Right renal pelvis (tissue), 4 donors: ENCODE measurements around the gene PNKD. TPM values are rescaled to one million over a fixed set of nuclear protein-coding genes. Genes with fewer than 3 reads are reported as not detected.
A peak's percentile ranks its signal among the peaks of the same experiment; 100 is the strongest.

ENCODE experiments used
- DNase-seq, 4 donors: peaks; one replicate each; pipeline ENCODE4 v3.0.0-alpha.2; 2013; ENCODE audit warnings: low read depth in 4 of 4, low spot score in 3 of 4, missing footprints in 1 of 4
- polyA plus RNA-seq, 4 donors: library from polyadenylated mRNA; unstranded; fragments of 120-200 nt; gene quantifications; one replicate each; pipeline ENCODE4 v1.2.1, GENCODE V29; 2013; ENCODE audit not compliant: insufficient read length in 4 of 4

PNKD gene
- polyA plus RNA-seq, 4 donors: 103 to 132 (median 111) TPM

- DNase-seq: peak; percentile 79 to 83 (median 80)
Observed at GRCh38 chr2:218367415-218368149, 97.3 kb downstream of the PNKD start.

DNA sequence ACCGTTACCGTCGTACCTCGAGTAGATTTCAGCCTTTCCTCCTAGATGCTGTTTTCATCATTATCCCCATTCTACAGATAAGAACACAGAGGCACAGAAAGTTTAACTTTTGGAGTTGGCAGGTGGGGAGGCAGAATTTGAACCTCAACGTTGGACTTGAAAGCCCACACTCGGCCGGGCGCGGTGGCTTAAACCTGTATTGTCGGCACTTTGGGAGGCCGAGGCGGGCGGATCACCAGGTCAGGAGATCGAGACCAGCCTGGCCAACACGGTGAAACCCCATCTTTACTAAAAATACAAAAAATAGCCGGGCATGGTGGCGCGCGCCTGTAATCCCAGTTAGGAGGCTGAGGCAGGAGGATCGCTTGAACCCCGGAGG is 97.8 kb downstream of the PNKD start:
- DNase-seq: no peak

GRCh38 chr2:218368621-218369153 is 98.4 kb downstream of the PNKD start:
- DNase-seq: no peak

DNA sequence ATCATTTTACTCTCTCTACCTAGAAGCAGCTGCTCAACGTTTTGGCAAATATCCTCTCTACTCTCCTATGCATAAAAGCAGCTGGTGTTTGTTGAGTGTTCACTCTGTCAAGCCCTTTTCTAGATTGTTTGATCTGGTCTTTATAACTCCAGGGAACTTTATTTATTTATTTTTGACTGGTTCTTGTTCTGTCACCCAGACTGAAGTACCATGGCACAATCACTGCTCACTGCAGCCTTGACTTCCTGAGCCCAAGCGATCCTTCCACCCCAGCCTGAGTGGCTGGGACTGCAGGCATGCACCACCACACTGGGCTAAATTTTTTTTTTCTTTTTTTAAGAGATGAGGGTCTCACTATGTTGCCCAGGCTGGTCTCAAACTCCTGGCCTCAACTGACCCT is 99.0 kb downstream of the PNKD start:
- no peak for DNase-seq

DNA sequence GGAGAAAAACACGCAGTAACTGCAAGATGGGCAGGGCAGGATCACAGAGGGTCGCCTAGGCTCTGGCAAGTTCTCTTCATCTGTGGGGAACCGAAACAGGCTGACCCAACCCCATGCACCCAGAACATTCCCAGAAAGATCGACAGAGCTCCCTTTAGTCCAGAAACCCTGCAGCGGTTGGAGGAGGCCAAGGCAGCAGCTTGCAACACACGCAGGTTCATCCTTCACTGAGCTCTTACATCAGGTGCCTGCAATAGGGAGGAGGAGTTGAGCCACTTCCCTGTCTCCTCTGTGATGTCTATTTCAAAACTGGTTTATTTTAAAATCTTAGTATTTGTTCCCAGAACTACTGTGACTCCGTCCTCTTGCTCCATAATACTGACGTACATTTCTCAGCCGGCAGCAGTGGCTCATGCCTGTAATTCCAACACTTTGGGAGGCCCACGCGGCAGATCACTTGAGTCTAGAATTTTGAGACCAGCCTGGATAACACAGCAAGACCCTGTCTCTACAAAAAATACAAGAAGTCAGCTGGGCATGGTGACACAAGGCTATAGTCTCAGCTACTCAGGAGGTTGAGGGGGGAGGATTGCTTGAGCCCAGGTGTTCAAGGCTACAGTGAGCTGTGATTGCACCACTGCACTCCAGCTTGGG is 100.2 kb downstream of the PNKD start:
- no peak for DNase-seq

GRCh38 chr2:218371983-218372350 is 101.6 kb downstream of the PNKD start:
- DNase-seq: no peak

- DNase-seq: no peak
Observed at GRCh38 chr2:218374795-218375194, 104.5 kb downstream of the PNKD start.

DNA sequence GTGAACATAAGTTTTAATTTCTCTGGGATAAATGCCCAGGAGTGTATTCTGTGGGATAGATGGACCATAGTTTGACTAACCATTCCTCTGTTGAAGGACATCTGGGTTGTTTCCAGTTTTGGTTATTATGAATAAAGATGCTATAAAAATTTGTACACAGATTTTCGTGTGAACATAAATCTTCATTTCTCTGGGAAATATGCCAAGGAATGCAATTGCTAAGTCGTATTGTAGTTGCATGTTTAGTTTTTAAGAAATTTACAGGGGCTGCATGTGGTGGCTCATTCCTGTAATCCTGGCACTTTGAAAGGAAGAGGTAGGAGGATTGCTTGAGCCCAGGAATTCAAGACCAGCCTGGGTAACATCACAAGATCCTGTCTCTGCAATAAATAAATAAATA is 104.9 kb downstream of the PNKD start:
- DNase-seq: no peak

DNA sequence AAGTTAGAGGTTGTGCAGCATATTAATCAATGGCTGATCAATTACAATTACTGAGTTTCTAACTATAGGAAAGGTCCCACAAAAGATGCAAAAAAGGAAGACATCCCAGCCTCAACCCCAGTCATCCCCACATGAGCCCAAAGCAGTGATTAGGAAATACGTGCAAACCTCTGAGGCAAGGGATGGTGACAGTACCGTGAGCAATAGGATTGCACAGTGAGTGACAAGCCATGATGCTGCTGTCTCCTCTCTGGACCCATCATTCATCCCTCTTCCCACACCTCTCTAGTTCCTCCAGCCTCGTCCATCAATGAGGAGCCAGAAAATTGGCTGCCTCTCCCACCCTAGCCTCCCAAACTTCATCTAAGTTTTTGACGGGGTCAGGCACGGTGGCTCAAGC is 107.7 kb downstream of the PNKD start:
- no peak for DNase-seq

DNA sequence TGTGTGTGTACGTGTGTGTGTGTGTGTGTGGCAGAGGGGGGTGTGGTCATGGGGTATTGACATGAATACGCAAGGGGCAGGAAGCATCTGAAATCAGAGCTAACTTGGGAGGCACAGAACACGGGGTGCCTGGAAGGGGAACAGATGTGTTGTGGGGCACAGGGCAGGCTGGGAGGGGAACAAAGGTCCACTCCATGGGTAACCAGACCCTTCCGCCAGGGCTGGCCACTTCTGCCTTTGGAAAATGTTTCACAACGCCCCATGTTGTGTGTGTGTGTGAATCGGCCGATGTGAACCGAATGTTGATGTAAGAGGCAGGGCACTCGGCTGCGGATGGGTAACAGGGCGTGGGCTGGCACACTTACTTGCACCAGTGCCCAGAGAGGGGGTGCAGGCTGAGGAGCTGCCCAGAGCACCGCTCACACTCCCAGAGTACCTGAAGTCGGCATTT is 111.6 kb downstream of the PNKD start, which contains the start of gene SLC11A1:
Gene SLC11A1, plus strand, starts transcription at position 358 of the 451 bp plus-strand sequence. CDS start 96 bp downstream, outside the sequence.
- no peak for DNase-seq

DNA sequence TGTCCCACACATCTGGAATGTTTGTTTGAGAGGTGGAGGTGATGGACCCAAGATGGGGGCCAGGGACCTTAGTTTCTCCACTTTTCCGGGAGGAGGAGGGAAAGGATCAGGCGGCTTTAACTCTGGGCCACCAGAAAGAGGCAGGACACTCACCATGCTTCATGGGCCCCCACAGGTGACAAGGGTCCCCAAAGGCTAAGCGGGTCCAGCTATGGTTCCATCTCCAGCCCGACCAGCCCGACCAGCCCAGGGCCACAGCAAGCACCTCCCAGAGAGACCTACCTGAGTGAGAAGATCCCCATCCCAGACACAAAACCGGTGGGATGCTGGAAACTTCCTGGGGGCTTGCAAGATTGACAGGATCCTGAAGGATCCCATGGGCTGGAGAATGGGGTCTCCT is 112.5 kb downstream of the PNKD start:
- DNase-seq: no peak

- no peak for DNase-seq
Observed at GRCh38 chr2:218383892-218384519, 113.7 kb downstream of the PNKD start.

- DNase-seq: no peak
Observed at GRCh38 chr2:218384975-218385374, 114.7 kb downstream of the PNKD start.

GRCh38 chr2:218386505-218387368 is 116.4 kb downstream of the PNKD start:
- no peak for DNase-seq

GRCh38 chr2:218387369-218388194 is 117.3 kb downstream of the PNKD start:
- peak in 1 of 4 donors; percentile 75 for DNase-seq

- DNase-seq: no peak
Observed at GRCh38 chr2:218389333-218390150, 119.2 kb downstream of the PNKD start.

GRCh38 chr2:218391202-218391601 is 120.9 kb downstream of the PNKD start:
- DNase-seq: no peak

DNA sequence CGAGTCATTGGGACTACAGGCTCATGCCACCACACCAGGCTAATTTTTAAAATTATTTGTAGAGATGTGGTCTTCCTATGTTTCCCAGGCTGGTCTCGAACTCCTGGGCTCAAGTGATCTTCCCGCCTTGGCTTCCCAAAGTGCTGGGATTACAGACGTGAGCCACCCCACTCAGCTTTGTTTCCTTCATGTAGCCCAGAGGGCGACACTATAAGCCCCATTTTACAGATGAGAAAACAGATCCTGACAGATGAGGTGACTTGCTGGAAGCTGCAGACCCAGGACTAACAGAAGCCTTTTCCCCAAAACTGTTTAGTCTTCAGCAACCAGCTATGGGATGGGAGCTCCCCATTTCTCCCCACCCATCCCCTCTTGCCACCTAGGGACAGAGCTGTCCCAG is 122.1 kb downstream of the PNKD start:
- DNase-seq: no peak
